NAMALWA (cell line): ENCODE measurements around the gene WWC1.
A peak's percentile ranks its signal among the peaks of the same experiment; 100 is the strongest.

Experiments
- DNase-seq: peaks from one replicate; pipeline ENCODE4 v3.0.0-alpha.2; 2015; ENCODE audit warnings: low spot score

The WWC1 gene

DNA sequence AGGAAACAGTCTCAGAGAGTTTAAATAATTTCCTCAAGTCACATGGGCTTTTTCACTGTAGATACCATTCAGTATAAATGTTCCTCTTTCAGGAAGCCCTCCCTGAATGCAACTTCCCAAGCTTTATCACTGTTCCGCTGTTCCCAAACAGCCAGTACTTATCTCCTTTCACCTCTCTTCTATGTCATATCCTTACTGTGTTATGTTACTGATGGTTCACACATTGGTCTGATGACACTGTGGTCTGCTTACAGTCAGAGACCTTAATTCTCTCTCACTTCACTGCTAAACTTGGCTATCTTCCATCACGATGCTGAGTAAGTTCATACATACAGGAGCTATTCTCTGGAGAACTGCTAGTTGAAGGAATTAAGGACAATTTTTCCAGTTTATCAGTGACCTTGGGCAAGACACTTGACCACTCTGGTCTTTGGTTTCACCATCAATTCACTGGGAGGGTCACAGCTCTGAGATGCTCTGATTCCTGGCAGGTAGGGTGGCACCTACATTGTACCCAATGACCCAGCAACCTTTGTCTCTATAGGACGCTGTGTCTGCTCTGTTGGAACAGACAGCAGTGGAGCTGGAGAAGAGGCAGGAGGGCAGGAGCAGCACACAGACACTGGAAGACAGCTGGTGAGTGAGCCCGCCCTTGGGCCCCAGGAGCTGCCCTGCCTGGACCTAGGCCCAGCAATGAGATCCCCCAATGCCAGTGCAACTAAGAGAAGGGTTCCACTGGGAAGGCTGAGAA lies 152.7 kb downstream of the WWC1 start:
- no peak for DNase-seq

DNA sequence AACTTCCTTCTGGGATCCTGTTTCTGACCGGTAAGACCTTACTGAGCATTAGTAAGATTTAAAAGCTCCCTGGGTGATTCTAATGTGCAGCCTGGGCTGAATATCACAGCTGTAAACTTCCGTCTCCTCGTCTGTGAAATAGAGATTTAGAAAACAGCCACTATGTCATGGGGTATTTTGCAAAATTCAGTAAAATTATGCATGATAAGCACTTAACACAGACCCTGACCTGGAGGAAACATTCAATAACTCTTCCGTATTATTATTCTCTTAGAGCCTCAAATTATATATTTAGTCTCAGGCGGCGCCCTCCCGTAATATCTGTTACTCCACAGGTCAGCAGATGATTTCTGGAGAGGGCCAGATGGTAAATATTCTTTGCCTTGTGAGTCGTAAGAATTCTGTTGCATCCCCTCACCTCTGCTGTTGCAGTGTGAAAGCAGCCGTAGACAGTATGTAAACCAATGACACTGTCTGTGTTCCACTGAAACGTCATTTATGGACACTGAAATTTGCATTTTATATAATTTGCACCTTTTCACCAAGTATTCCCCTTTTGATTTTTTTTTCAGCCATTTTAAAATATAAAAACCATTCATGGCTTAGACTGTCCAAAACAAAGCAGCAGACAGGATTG lies 155.7 kb downstream of the WWC1 start:
- no peak for DNase-seq

DNA sequence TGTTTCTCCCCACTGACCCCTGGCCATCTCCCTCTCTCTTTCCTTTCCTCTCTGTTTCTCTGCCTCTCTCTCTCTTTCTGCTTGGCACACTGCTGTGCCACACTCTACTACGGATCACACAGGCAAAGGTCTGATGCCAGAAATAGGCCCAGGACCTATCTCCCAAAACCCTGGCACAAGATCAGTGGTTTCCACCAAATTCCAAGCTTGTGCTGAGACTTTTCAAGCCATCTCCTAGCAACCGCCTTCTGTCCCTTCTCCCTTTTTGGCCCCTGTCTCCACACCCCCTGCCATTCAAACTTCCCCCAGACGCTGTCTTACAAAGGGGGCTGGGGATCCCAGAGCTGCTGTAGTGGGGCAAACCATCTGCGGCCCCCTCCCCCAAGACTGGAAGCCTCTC lies 156.4 kb downstream of the WWC1 start:
- no peak for DNase-seq

DNA sequence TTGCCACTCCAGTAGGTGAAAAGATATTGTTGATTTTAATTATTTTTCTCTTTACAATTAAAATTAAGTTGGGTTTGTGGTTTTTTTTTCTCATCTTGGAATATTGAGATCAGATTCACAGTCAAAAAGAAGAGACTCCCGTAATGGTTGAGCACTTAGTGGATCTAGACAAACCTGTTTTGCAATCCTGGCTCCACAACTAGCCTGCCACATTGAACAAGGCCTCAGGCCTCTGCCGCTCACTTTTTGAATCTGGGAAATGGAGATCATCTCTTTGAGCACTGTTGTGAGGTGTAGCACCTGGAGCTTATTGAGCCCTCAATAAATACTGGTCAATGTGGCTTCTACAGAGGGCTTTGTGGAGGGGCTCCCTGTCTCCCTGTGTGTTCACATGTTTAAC lies 157.7 kb downstream of the WWC1 start:
- DNase-seq, result no peak

DNA sequence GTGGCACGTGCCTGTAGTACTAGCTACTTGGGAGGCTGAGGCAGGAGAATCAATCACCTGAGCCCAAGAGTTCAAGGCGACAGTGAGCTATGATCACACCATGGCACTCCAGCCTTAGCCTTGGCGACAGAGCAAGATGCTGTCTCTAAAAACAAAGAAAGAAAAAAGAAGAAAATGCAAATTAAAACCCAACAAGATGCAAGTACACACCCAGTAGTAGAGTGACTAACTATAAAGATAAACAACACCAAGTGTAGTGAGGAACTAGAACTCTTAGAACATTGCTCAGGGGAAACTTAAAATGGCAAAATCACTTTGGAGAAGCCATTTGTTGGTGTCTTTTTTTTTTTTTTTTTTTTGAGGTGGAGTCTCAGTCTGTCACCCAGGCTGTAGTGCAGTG lies 160.1 kb downstream of the WWC1 start:
- no peak for DNase-seq

DNA sequence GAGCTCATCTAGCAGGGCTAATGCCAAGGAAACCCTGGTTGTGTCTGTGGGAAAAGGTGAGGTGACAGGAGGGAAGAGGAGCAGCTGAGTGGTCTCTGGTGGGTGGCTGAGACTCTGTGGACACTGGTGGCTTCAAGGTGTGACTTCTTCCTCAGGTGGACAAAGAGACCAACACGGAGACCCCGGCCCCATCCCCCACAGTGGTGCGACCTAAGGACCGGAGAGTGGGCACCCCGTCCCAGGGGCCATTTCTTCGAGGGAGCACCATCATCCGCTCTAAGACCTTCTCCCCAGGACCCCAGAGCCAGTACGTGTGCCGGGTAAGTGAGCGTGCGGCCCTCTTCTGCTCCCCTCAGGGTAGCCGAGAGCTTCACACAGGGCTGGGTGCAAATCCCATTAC lies 163.8 kb downstream of the WWC1 start:
- DNase-seq, result no peak

DNA sequence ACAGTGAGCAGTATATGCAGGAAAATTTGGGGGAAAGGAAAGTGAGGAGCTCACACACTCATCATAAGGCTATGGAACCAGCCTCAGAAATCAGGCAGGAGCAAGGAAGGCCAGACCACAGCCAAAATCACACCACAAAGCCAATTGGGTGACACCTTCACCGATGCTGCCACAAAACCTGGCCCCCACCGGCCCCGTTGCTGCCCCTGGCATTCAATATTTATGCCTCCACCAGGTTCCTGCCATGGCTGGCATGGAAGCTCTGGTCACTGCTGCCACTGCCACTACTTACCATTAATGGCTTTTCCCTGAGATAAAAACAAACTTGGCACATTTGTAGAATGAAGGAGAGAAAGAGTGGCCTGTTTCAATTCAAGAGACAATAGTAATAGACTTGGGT lies 166.1 kb downstream of the WWC1 start:
- DNase-seq, result no peak

DNA sequence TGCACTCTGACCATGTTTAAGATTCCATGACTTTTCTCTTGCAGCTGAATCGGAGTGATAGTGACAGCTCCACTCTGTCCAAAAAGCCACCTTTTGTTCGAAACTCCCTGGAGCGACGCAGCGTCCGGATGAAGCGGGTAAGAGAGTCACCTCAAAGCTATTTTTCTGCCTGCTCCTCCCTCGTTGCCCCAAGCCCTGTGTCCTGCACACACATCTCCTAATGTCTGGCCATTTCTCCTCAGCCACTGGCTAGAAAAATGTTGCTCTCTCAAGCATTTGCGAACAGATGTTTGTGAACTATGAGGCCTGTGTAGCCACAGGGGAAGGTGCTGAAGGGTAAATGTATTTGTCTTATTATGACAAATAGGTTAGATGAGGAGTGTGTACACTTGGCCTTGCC lies 169.2 kb downstream of the WWC1 start:
- DNase-seq, result no peak

DNA sequence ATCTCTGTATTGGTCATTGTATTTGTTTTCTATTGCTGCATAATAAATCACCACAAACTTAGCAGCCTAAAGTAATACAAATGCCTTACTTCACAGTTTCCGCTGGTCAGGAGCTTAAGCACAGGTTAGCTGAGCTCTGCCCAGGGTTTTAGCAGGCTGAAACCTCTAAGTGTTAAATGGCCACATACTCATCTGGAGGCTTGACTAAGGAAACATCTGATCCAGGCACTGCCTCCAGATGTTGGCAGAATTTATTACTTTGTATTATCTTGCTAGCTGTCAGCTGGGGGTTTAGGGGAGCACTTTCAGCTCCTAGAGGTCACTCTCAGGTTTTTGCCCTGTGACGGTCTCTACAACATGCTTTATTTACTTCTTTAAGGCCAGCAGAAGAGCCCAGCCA lies 171.6 kb downstream of the WWC1 start:
- no peak for DNase-seq

DNA sequence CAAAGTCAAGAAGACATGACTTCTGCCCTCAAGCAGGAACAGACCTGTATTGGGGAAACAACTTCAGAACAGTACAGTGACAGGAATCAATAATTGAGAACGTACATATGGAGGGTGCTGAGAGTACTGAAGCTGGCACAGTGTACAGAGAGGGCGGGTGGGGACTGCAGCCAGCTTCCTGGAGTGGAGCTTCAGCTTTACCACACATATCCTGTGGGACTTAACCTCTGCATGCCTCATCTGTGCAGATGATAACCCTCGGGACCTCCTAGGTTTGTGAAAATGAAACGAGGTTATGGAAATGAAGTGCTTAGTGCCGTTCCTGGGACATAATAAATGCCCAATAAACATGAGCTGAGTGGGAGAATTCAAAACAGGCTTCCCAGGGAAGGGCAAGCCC lies 172.8 kb downstream of the WWC1 start:
- no peak for DNase-seq

DNA sequence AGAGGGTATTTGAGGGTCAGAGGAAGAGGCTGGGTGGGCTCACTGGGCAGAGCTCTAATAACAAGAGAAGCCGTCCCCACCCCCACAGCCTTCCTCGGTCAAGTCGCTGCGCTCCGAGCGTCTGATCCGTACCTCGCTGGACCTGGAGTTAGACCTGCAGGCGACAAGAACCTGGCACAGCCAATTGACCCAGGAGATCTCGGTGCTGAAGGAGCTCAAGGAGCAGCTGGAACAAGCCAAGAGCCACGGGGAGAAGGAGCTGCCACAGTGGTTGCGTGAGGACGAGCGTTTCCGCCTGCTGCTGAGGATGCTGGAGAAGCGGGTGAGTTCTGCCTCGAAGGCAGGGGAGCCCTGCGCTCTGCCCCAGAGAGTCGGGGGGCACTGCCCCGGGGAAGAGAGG lies 173.2 kb downstream of the WWC1 start:
- DNase-seq, result no peak

DNA sequence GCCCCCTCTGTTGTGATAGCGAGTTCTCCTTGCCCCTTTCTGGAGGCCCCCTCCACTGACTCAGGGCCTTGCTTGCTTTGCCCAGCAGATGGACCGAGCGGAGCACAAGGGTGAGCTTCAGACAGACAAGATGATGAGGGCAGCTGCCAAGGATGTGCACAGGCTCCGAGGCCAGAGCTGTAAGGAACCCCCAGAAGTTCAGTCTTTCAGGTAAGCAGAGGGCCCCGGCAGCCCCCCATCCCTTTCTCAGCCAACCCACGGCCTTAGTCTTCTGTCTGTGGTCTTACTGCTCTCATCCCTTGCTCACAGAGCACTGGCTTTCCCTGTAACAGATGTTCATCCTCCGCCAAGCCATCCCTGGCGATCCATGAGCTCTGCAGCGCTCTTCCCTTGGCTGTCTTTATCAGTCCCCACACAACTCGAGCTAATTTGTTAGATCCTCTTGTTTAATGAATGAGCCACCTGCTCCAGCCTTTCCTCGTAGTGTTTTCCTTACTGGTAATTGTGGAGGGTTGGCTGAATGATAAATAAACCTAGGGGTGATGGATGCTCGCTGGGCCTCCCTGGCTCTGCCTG lies 176.4 kb downstream of the WWC1 start:
- no peak for DNase-seq

DNA sequence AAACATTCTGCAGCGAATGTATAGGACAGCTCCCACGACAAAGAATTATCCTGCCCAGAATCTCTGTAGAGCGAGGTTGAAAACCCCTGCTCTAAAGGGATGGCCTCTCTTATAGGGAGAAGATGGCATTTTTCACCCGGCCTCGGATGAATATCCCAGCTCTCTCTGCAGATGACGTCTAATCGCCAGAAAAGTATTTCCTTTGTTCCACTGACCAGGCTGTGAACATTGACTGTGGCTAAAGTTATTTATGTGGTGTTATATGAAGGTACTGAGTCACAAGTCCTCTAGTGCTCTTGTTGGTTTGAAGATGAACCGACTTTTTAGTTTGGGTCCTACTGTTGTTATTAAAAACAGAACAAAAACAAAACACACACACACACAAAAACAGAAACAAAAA lies 177.4 kb downstream of the WWC1 start:
- no peak for DNase-seq

DNA sequence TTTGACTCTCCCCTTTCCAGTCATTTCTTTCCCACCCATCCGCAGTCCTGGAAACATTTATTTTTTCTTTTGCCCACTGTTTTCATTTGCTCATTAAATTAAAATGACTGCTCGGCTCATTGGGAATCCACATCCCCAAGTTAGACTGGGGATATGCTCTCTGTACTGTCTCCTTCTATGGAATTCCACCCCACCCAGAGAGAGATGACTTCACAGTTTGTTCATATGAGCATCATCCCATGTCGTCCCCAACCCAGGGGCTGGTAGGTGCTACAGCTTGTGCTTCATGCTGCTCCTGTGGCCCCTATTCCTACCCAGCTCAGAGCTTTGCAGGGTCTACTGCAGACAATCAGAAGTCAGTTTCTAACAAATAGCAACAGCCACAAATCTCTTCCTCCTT lies 178.4 kb downstream of the WWC1 start:
- no peak for DNase-seq

DNA sequence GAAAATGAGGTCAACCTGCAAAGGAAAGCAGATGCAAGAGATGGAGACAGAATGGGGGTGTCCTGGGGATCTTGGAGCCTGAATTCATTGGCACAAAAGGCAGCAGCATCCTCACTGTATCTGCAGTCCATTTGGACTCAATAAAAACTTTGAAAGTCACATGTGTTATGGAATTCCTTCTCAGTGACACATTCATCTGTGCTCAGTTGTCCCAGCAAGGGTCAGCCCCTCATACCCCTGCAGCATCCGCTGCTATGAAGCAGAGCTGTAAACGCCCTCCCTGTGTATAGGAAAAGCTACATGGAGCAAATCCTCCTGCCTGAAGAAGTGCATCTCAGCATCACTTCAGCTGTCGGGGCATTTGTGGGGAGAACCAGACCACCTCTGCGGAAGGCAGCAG lies 180.3 kb downstream of the WWC1 start:
- DNase-seq, result no peak

DNA sequence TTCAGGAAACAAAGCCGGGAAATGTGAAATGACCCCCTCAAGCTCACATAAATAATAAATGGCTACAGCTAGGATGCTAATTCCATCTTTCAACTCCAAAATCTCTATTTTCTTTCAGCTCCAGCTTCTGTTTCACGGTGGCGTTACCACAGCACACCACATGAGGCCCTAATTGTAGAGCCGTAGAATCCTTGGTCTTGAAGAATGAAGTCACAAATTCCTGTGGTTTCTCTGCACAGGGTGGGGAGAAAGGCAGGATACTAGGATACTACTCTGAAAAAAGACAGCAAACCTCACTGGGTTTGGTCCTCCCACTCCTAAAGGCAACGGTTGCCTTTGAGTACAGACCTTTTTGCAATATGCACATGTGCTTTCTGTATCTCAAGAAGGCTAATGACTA lies 180.9 kb downstream of the WWC1 start:
- no peak for DNase-seq

DNA sequence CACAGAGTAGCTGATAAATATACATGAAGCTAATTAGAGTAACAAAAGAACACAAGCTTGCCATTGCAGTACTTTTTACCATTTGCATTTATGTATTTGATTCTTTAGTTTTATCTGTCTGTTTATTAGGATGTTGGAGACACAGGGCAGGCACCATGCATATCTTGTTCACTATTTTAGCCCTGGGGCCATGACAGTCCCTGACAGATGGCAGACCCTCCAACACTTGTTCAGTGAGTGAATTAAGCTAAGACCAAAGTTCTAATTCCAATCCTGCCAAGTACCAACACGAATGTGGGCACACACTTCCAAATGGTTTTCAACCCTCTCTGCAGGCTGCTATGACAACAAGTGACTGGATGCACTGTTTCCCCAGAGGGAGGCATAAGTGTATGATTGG lies 182.9 kb downstream of the WWC1 start:
- DNase-seq, result no peak

DNA sequence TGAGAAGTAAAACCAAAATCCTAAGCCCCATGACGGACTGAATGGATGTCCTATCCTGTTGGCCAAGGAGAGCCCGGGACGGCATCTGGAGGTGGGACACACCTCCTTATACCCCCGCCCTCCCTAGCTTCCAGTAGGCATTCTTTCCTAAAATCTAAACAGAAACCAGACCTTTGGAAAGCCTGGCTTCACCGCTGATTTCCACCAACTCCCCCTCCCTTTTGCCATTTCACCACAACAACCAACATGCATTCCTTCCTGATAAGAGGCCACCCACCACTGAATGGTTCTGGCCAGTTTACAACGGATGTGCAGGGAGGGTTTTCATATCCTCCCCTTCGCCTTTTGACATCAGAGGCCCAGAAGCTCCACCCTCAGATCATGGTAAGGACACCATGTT lies 185.6 kb downstream of the WWC1 start:
- DNase-seq, result no peak

DNA sequence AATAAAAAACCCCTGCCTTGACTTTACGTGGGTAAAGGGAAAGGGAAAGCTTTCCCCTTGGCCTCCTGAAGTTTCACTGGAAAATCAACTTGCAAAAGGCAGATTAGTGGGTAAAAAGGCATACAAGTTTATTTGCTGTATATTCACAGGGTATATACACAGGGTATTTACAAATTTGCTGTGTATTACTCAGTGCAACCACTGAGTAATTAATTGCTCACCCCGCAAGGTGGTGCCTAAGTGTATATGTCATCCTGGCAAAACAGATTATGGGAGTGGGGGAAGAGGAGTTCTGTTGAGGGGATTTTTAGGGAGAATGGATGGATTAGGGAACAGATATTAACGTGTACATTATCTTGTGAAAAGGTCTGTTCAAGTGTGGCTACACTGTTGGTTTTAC lies 187.7 kb downstream of the WWC1 start:
- DNase-seq, result no peak

DNA sequence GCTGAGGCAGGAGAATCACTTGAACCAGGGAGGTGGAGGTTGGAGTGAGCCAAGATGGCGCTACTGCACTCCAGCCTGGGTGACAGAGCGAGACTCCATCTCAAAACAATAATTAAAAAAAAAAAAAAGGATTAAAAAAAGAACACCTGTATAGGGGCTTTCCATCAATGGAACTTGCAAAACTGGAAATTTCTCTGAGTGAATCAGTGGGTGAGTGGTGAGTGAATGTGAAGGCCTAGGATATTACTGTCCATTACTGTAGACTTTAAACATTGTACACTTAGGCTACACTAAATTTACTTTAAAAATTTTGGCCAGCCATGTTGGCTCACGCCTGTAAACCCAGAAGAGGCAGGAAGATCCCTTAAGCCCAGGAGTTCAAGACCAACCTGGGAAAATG lies 189.2 kb downstream of the WWC1 start:
- no peak for DNase-seq

DNA sequence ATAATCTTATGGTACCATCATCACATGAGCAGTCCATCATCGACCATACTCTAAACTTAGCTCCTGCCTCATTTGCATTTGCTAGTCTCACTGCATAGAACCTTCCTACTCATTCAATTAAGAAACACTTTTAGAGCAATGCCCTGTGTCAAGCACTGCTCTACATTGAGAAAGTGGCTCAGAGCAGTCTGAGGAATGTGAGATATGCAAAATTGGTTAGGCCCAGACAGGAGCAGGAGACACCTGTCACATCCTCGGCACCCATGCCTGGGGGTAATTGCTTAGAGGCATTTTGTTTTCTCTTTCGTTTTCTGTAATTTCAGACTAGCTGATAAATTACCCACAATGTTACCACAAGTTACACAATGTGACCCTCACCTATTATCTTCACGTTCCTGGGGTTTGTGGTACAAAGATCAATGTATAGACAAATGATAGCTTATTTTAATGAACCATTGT lies 189.9 kb downstream of the WWC1 start:
- DNase-seq, result peak; percentile 51

DNA sequence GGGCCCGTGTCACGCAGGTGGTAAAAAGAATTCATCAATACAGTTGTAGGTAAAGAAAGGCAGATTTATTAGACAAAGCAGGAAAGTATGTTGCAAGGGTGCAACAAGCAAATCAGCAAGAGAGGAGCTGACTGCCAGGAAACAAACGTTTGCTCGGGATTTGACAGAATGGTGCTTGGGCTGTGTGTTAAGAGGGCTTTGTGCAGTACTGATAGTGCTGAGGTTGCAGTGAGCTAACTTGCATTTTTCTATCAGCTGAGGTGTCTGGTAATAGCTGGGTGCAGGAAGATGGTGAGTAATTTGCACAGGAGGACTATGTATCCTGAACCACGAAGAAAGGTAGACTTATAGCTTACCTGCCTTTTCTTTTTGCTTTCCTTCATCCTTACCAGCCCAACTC lies 190.9 kb downstream of the WWC1 start:
- no peak for DNase-seq

DNA sequence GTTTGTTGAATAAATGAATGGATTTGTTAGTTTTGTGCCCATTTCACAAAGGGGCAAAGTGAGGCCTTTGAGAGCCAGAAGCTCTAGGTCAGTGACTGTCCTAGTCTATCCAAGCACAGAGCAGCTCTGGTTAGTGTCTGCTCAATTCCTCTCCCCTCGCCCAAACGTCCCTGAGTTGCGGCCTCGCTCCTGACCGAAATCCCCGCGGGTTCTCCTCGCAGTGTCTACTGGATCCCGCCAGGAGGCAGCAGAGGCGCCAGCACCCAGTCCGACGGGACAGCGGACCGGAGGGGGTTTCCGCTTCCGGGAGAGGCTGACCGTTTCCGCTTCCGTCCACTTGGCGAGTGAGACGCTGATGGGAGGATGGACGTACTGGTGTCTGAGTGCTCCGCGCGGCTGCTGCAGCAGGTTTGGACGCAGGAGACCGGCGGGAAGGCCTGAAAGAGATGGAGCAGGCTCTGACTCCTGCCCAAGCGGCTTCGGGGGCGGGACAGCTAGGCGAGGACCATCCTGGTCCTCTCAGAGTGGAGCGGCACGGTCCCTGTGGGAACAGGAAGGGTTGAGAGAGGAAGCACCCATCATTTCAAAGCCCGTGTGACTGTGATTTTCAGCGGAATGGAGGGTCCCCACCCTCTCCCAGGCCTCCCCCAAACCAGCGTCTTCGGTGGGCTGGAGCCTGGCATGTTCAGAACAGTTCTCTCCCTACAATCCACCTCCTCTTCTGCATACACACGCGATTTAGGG lies 194.9 kb downstream of the WWC1 start, which contains the start of gene RARS1:
RARS1 (plus strand) TSS at position 336 of the 744 bp plus-strand sequence; CDS start at position 364, 28 bp downstream.
- DNase-seq, result peak; percentile 90
